Right ventricle myocardium inferior (tissue), 1 donor: ENCODE results near the gene TNK2. TPM values are rescaled to one million over a fixed set of nuclear protein-coding genes. Genes with fewer than 3 reads are reported as not detected.
A peak's percentile ranks its signal among the peaks of the same experiment; 100 is the strongest.
"Not testable (repeated sequence)": the region's sequence is repeated elsewhere in the genome, so short reads cannot be mapped to it uniquely, and the experiment has no call there.

Source experiments
- ATAC-seq: fragments of 200-7000 bp; cut with Tn5 transposase; one replicate; pipeline ENCODE4 v1.9.1; 2020; ENCODE audit warnings: mild to moderate bottlenecking, moderate library complexity
- DNase-seq: peaks from one replicate; pipeline ENCODE4 v3.0.0; 2021; ENCODE audit errors: missing footprints
- intact Hi-C: fragments of 100-400 bp; cut with DNase I; formaldehyde crosslinking; loops from one replicate; pipeline ENCODE4 v1.11.0; 2022
- total RNA-seq: library from RNA; stranded (reverse); fragmentation: NEBNext Ultra II Directional; extraction: Animal tissue kit (Norgen Biotek cat#: 25700); gene quantifications from one replicate; pipeline ENCODE4 v1.2.1, GENCODE V29; 2021
- donor health status: DM: no; HTN: yes; CAD: no; lungs with severe emphysema.

The TNK2 gene
- total RNA-seq, 1 donor from 2014 or later: 31.7 TPM

GRCh38 chr3:195876297-195877064 lies 31.9 kb downstream of the TNK2 start:
- ATAC-seq (no peak), DNase-seq (no peak)
- intact Hi-C loops: no loop called here

DNA sequence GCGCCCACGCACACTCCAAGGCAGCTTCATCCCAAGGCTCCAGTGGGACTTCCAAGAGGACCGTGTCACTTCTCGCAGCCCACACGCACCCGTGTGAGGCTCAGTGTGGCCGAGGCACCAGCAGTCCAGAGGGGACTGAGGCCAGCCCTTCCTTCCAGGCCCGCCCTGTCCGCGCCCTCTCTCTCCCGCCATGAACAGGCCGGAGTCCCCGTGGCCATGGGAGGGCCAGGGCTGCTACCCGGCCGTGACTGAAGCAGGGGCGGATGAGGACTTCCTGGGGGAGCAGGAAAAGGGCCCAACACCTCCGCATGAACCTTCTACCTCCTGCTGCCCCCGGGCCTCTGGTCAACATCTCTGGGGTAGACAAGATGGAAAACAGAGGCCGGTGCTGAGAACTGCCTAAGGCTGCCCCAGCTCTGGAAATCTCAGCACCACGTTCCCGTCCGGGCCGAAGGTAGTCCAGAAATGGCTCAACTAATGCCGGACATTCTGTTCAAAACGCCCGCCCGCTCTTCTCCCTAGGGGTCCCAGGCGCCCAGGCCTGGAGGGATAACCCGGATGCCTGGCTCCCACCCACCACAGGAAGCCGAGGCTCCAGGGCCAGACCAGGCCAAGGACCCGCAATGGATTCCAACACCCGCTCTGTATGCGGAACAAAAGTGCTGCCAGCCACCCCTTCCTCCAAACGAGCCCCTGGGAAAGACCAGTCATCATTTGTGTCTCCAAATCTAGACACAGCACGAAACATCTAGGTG lies 32.7 kb downstream of the TNK2 start:
- ATAC-seq: no peak
- intact Hi-C loops: no loop called here
- no peak for DNase-seq

DNA sequence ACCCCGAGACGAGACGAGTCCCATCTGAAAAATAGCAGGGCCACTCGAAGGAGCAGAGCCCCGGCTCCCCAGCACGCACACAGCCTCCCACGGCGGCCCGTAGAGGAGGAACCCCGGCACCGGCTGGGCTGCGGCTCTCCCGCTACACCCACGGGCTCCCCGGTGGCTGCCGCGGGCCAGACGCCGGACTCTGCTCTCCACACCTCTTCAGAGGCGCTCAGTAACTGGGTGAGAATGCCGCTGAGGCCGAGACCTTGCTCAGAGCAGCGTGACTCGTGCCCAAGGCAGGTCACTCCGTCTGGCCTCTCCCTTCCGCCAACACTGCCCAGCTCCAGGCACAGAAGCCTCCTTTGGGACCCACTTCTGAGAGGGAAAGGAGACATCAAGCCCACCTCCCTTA lies 34.4 kb downstream of the TNK2 start:
- ATAC-seq (no peak), DNase-seq (no peak)
- intact Hi-C loops: no loop called here

GRCh38 chr3:195873281-195873887 lies 35.0 kb downstream of the TNK2 start:
- intact Hi-C loops: no loop called here
- ATAC-seq (no peak), DNase-seq (peak; percentile 33)

DNA sequence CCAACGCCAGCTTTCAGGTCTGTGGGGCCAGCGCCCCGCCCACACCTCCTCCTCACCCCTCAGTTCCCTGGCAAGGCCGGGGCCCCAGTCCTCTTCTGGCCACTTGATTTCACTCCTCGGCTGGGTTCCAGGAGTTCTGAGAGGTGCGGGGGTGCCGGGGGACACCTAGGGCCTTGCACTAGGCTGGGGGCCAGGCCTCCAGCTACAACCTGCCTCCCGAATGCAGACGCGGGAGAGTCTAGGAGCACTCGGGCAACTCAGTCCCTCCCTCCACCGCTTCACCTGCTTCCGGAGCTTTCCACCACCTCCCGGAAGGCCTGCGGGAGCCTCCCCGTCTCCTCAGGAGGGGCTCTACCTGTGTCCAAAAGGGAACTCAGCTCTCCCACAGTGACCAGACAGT lies 35.6 kb downstream of the TNK2 start:
- no peak for ATAC-seq
- intact Hi-C loops: no loop called here
- peak; percentile 55 for DNase-seq

- no peak for DNase-seq
Observed at GRCh38 chr3:195872097-195872496, 36.3 kb downstream of the TNK2 start.

GRCh38 chr3:195871686-195872085 lies 36.7 kb downstream of the TNK2 start:
- not testable (repeated sequence) for DNase-seq, ATAC-seq

More at GRCh38 chr3:195872097-195872496, 36.3 kb downstream of the TNK2 start:
- intact Hi-C loops: no loop called here
- ATAC-seq: no peak

GRCh38 chr3:195870937-195871336 lies 37.4 kb downstream of the TNK2 start:
- ATAC-seq: no peak
- intact Hi-C loops: no loop called here
- DNase-seq: no peak

More at GRCh38 chr3:195871686-195872085, 36.7 kb downstream of the TNK2 start:
- intact Hi-C loops: not testable (repeated sequence)

- DNase-seq: no peak
- no peak for ATAC-seq
Observed at GRCh38 chr3:195870442-195870841, 37.9 kb downstream of the TNK2 start.

GRCh38 chr3:195869413-195870001 lies 38.8 kb downstream of the TNK2 start:
- intact Hi-C loops: no loop called here
- no peak for ATAC-seq
- DNase-seq: peak; percentile 54

More at GRCh38 chr3:195870442-195870841, 37.9 kb downstream of the TNK2 start:
- intact Hi-C loops: no loop called here

- intact Hi-C loops: no loop called here
- no peak for ATAC-seq
- no peak for DNase-seq
Observed at GRCh38 chr3:195868866-195869412, 39.4 kb downstream of the TNK2 start.

- intact Hi-C loops: no loop called here
- DNase-seq (peak; percentile 56), ATAC-seq (no peak)
Observed at GRCh38 chr3:195868336-195868865, 40.0 kb downstream of the TNK2 start.

DNA sequence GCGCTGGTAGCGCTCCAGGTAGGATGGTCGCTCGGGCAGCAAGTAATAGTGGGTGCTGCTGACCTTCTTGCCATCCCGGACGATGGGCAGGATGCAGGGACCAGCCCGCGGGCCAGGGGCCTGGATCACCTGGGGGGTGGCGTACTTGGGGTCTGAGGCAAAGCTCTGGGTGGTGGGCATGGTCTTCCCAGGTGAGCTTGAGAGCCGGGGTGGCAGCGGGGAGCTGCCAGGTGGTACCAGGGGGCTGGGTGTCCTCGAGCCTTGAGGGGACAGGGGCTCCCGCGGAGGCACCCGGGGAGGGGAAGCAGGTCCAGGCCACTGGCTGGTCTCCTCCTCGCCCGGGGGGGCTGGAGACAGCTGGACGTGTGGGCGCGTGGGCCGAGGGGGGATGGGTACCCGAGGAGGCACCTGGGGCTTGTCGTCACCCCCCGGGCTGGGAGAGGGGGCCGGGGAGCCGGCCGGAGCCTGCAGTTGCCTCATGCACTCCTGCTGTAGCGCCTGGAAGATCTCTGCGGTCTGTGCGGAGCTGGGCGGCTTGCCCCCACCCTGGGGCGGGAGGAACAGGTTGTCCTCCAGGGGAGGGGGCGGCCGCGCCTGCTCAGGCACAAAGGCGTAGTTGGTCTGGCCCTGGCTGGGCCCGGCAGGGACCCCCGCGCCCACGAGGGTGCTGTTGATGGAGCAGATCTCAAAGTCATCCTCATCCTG lies 40.6 kb downstream of the TNK2 start:
- ATAC-seq: no peak
- intact Hi-C loops: no loop called here
- peak; percentile 55 for DNase-seq

DNA sequence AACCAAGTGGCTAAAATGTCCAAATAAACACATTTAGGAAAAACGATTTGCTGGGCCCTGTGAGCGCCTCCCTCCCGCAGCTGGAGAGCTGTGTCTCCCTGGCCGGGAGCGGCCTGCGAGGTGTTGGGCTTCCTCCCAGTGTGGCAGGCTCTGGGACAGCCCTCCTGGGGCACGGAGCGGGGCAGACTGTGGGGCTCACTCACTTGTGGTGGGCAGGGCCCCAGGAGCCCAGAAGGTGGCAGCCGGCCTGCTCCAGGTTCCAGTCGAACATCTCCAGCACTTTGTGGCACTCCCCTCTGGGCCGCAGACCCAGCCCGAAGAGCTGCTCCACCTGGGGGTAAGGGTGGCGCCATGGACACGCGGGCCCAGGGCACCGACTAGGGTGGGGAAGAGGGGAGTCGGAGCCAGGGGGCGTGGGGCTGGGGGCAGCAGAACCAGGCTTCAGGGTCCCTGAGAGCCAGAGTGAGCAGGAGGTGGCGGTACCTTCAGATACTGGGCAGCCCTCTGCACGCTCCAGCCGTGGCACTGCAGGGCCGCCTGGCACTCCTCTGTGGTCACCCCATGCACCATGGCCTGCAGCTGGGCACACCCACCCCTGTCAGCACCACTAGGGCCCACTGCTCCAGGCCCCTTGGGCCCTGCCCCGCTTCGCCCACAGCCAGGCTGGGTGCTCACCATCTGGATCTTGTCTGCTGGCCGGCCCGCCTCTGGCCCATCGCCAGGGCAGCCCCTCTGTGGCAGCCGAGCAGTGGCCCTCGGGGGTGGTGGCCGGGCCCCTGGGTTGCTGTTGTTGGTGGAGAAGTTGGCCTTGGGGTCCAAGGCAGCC lies 41.5 kb downstream of the TNK2 start:
- ATAC-seq: no peak
- intact Hi-C loops: no loop called here
- DNase-seq: peak; percentile 50

DNA sequence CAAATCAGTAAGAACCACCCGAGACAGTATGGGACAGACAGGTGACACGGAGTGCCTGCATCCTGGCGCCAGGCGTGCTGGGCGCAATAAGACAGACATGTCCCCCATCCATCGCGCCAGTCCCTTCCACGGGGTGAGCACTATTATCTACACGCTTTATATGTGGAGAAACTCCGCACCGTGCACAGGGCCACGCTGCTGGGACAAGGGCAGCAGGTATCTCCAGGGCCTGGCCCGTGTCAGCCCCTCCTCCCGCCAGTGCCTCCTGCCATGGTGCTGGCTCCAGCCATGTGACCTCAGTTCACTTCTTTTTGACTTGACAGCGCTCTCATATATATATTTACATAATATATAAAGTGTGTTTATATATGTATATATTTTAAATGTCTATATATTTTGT lies 42.6 kb downstream of the TNK2 start:
- no peak for ATAC-seq

GRCh38 chr3:195863121-195864061 lies 45.0 kb downstream of the TNK2 start:
- peak; percentile 96 for ATAC-seq
- intact Hi-C loops: loop anchor here (1.0 kb wide), 2 partner anchors 31 to 52 kb away; no protein-coding TSS in a partner anchor
- DNase-seq: peak; percentile 94

More for the DNA sequence above, 42.6 kb downstream of the TNK2 start:
- peak; percentile 50 for DNase-seq
- intact Hi-C loops: no loop called here
